Suprapubic skin (tissue), 3 donors: ENCODE data around the gene ARTN.

Experiments used
- EP300 ChIP-seq: sonication (generic); formaldehyde crosslinking; IDR thresholded peaks from one replicate; pipeline ENCODE4 v1.6.1; 2017; ENCODE audit warnings: antibody characterized with exemption
- POLR2A ChIP-seq, 2 donors: fragments of 450-650 bp; IDR thresholded peaks; one replicate each; pipeline ENCODE4 v1.6.1; 2017; ENCODE audit warnings: antibody characterized with exemption in 2 of 2, mild to moderate bottlenecking in 2 of 2, moderate library complexity in 2 of 2
- TF ChIP-seq, protein P1 (sequence below), 2 donors: fragments of 200-600 bp in 1 of 2; fragments of 450-650 bp in 1 of 2; sonication (generic) in 1 of 2; IDR thresholded peaks; one replicate each; pipeline ENCODE4 v1.5.1; 2016 to 2019; ENCODE audit warnings: antibody characterized with exemption in 2 of 2, mild to moderate bottlenecking in 1 of 2, moderate library complexity in 1 of 2

DNA sequence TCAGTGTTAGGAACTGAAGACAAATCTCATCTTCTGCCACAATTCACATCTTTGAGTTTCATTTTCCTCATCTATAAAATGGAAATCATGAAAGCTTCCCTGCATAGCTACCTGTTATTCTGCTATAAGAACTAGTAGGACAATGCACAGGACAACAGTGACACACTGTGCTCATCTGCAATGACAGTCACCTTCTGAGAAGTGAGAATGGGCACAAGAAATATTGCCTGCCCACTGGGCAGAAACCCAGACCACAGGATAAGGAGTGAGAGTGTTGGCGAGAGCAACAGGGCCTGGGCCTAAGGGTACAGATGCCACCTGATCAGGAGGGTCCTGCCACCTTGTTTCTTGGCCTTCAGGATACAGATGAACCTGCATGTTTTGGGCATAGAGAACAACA, 23.3 kb upstream of the ARTN start:
- TF ChIP-seq, protein P1, sequence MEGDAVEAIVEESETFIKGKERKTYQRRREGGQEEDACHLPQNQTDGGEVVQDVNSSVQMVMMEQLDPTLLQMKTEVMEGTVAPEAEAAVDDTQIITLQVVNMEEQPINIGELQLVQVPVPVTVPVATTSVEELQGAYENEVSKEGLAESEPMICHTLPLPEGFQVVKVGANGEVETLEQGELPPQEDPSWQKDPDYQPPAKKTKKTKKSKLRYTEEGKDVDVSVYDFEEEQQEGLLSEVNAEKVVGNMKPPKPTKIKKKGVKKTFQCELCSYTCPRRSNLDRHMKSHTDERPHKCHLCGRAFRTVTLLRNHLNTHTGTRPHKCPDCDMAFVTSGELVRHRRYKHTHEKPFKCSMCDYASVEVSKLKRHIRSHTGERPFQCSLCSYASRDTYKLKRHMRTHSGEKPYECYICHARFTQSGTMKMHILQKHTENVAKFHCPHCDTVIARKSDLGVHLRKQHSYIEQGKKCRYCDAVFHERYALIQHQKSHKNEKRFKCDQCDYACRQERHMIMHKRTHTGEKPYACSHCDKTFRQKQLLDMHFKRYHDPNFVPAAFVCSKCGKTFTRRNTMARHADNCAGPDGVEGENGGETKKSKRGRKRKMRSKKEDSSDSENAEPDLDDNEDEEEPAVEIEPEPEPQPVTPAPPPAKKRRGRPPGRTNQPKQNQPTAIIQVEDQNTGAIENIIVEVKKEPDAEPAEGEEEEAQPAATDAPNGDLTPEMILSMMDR (IDR thresholded peaks at IDR 0.05), result no peak
- TF ChIP-seq EP300 (no peak), POLR2A (IDR thresholded peaks at IDR 0.05) (no peak)
